Measurements from ENCODE around the gene LRRC28. TPM values are rescaled to one million over a fixed set of nuclear protein-coding genes. Genes with fewer than 3 reads are reported as not detected.

LRRC28 gene
- total RNA-seq, 2 experiments from 2014 or later: 14.0 to 16.1 TPM

- Mint-ChIP-seq H3K36me3 (ENCODE audit: low read depth) (no peaks in the 10 kb centered on the region), H3K27me3 (no peaks in the 10 kb centered on the region), H3K4me3 (no peak overlapping the region), H3K4me1 (ENCODE audit: low read depth) (peaks cover 23% of the 10 kb centered on the region), H3K9me3 (no peaks in the 10 kb centered on the region), H3K27ac (no peak overlapping the region)
- TF ChIP-seq CTCF (IDR thresholded peaks at IDR 0.05): no peak
- POLR2A ChIA-PET: no interaction called here
- intact Hi-C loops (cut with micrococcal nuclease): no loop called here
- CTCF ChIA-PET: interaction anchor here (1.0 to 1.3 kb wide), 2 partner anchors 435 to 436 kb away, joined by 3 read pairs; no protein-coding TSS in a partner anchor
- ATAC-seq: no peak
- no peak for DNase-seq
These were observed 69.3 kb downstream of the LRRC28 start for GRCh38 chr15:99320374-99321215.

GRCh38 chr15:99321468-99321867 is 70.2 kb downstream of the LRRC28 start:
- H3K9me3 Mint-ChIP-seq: no peaks in the 10 kb centered on the region
- H3K36me3 Mint-ChIP-seq (ENCODE audit: low read depth): no peaks in the 10 kb centered on the region
- DNase-seq (no peak), ATAC-seq (no peak)
- H3K4me1 Mint-ChIP-seq (ENCODE audit: low read depth): peaks cover 28% of the 10 kb centered on the region
- ChIA-PET POLR2A (no interaction called here), CTCF (interaction anchor here (1.3 kb wide), 1 partner anchor 435 kb away, joined by 3 read pairs; no protein-coding TSS in a partner anchor)
- H3K27ac Mint-ChIP-seq: no peak overlapping the region
- intact Hi-C loops (cut with micrococcal nuclease): no loop called here
- H3K27me3 Mint-ChIP-seq: no peaks in the 10 kb centered on the region
- no peak for TF ChIP-seq CTCF (IDR thresholded peaks at IDR 0.05)
- no peak overlapping the region for H3K4me3 Mint-ChIP-seq

GRCh38 chr15:99322643-99323405 is 71.5 kb downstream of the LRRC28 start:
- no peaks in the 10 kb centered on the region for H3K36me3 Mint-ChIP-seq (ENCODE audit: low read depth)
- H3K27me3 Mint-ChIP-seq: no peaks in the 10 kb centered on the region
- H3K27ac Mint-ChIP-seq: peak overlapping the region; percentile 39
- POLR2A ChIA-PET: interaction anchor here (0.7 kb wide), 1 partner anchor 12 kb away, joined by 3 read pairs; no protein-coding TSS in a partner anchor
- CTCF ChIA-PET: interaction anchor here (0.9 to 1.9 kb wide), 2 partner anchors 11 to 381 kb away, joined by 3 to 9 read pairs; no protein-coding TSS in a partner anchor
- intact Hi-C loops (cut with micrococcal nuclease): no loop called here
- H3K4me1 Mint-ChIP-seq (ENCODE audit: low read depth): peaks cover 31% of the 10 kb centered on the region
- H3K9me3 Mint-ChIP-seq: no peaks in the 10 kb centered on the region
- no peak for DNase-seq
- TF ChIP-seq CTCF (IDR thresholded peaks at IDR 0.05): no peak
- no peak overlapping the region for H3K4me3 Mint-ChIP-seq
- no peak for ATAC-seq

GRCh38 chr15:99324082-99324620 is 72.9 kb downstream of the LRRC28 start:
- CTCF ChIA-PET: interaction anchor here (1.0 to 1.9 kb wide), 2 partner anchors 47 to 380 kb away, joined by 5 to 9 read pairs; no protein-coding TSS in a partner anchor
- intact Hi-C loops (cut with micrococcal nuclease): no loop called here
- H3K27ac Mint-ChIP-seq: peak overlapping the region; percentile 61
- no peaks in the 10 kb centered on the region for H3K9me3 Mint-ChIP-seq
- TF ChIP-seq CTCF (IDR thresholded peaks at IDR 0.05): no peak
- no peak overlapping the region for H3K4me3 Mint-ChIP-seq
- no peaks in the 10 kb centered on the region for H3K27me3 Mint-ChIP-seq
- H3K4me1 Mint-ChIP-seq (ENCODE audit: low read depth): peaks cover 32% of the 10 kb centered on the region
- DNase-seq (peak; percentile 69), ATAC-seq (peak; percentile 91)
- POLR2A ChIA-PET: interaction anchor here (0.6 kb wide), 1 partner anchor 45 kb away, joined by 3 read pairs; no protein-coding TSS in a partner anchor
- H3K36me3 Mint-ChIP-seq (ENCODE audit: low read depth): no peaks in the 10 kb centered on the region

Data from activated CD8-positive, alpha-beta T cell treated with anti-CD3 and anti-CD28 coated beads for 36 hours (primary cell).